IMR-90 (cell line): ENCODE measurements around the gene RASSF5. TPM values are rescaled to one million over a fixed set of nuclear protein-coding genes. Genes with fewer than 3 reads are reported as not detected.

Experiments
- ATAC-seq: fragments of 200-7000 bp; cut with Tn5 transposase; 2 replicates; pipeline ENCODE4 v1.9.1; 2020; ENCODE audit warnings: low read depth, mild to moderate bottlenecking, moderate library complexity
- BruUV-seq: library from RNA; stranded (reverse); fragments of 400-500 nt; replicated peaks from 2 replicates; lab custom pipeline; 2021; lab: Mats Ljungman, UMichigan
- CTCF ChIA-PET: fragments of 300-600 bp; formaldehyde crosslinking; extraction: SDS; loops from one replicate; lab custom pipeline; 2021; ENCODE audit warnings: antibody characterized with exemption; lab: Yijun Ruan, JAX
- POLR2A ChIA-PET: fragments of 300-600 bp; sonication (Branson Sonifier 250); formaldehyde crosslinking; loops from one replicate; lab custom pipeline; 2022; ENCODE audit warnings: antibody characterized with exemption; ENCODE audit not compliant: unreplicated experiment; lab: Charles Lee
- DNase-seq: peaks from one replicate; pipeline ENCODE4 v3.0.0; 2013
- H2AFZ ChIP-seq: replicated peaks from 2 replicates; pipeline ENCODE3; 2013; ENCODE audit warnings: low read length, mild to moderate bottlenecking; ENCODE audit not compliant: poor library complexity
- H2AK5ac ChIP-seq: 2 replicates; pipeline ENCODE4 v1.6.1; 2013; ENCODE audit warnings: low read depth, low read length, inconsistent platforms
- H2AK9ac ChIP-seq: replicated peaks from 2 replicates; pipeline ENCODE3; 2013; ENCODE audit warnings: mild to moderate bottlenecking, low read depth, low read length, moderate library complexity; ENCODE audit not compliant: poor library complexity
- H2BK120ac ChIP-seq: 2 replicates; pipeline ENCODE4 v1.6.1; 2013; ENCODE audit warnings: low read depth, low read length, inconsistent platforms
- H2BK15ac ChIP-seq: 3 replicates; pipeline ENCODE4 v1.6.1; 2013; ENCODE audit warnings: low read depth, low read length, inconsistent platforms
- H2BK20ac ChIP-seq: 2 replicates; pipeline ENCODE4 v1.6.1; 2013; ENCODE audit warnings: low read depth, mild to moderate bottlenecking, inconsistent platforms, low read length, moderate library complexity
- H2BK5ac ChIP-seq: 2 replicates; pipeline ENCODE4 v1.6.1; 2013; ENCODE audit warnings: mild to moderate bottlenecking, low read depth, low read length, inconsistent platforms; ENCODE audit not compliant: poor library complexity, severe bottlenecking
- H3K14ac ChIP-seq: replicated peaks from 2 replicates; pipeline ENCODE4 v1.6.1; 2013; ENCODE audit warnings: low read depth, low read length, inconsistent platforms
- H3K18ac ChIP-seq: 2 replicates; pipeline ENCODE4 v1.6.1; 2013; ENCODE audit warnings: low read depth, low read length, control low read depth
- H3K23ac ChIP-seq: 2 replicates; pipeline ENCODE4 v1.6.1; 2013; ENCODE audit warnings: low read depth, low read length, inconsistent platforms
- H3K27ac ChIP-seq: 2 replicates; pipeline ENCODE4 v1.5.1; 2013; ENCODE audit warnings: mild to moderate bottlenecking, control low read depth, low read length; ENCODE audit not compliant: insufficient read depth
- H3K27me3 ChIP-seq: 2 replicates; pipeline ENCODE4 v1.6.1; 2013; ENCODE audit warnings: low read length; ENCODE audit not compliant: control insufficient read depth, insufficient read depth
- H3K36me3 ChIP-seq: 2 replicates; pipeline ENCODE4 v1.6.1; 2013; ENCODE audit warnings: low read length, mixed read lengths; ENCODE audit not compliant: control insufficient read depth, insufficient read depth
- H3K4ac ChIP-seq: 2 replicates; pipeline ENCODE4 v1.6.1; 2013; ENCODE audit warnings: low read depth, low read length, inconsistent platforms
- H3K4me1 ChIP-seq: 2 replicates; pipeline ENCODE4 v1.6.1; 2013; ENCODE audit warnings: low read length, mixed read lengths; ENCODE audit not compliant: control insufficient read depth, insufficient read depth
- H3K4me2 ChIP-seq: 2 replicates; pipeline ENCODE4 v1.6.1; 2013; ENCODE audit warnings: low read depth, mild to moderate bottlenecking, control low read depth, low read length, moderate library complexity
- H3K4me3 ChIP-seq: 2 replicates; pipeline ENCODE4 v1.5.1; 2013; ENCODE audit warnings: low read depth, mild to moderate bottlenecking, control low read depth, low read length, moderate library complexity; ENCODE audit not compliant: insufficient read depth
- H3K56ac ChIP-seq: 2 replicates; pipeline ENCODE4 v1.6.1; 2013; ENCODE audit warnings: low read length, inconsistent platforms; ENCODE audit not compliant: insufficient read depth; ENCODE audit errors: extremely low read depth
- H3K79me1 ChIP-seq, 2 experiments: 2 replicates each; pipeline ENCODE4 v1.6.1; 2013; ENCODE audit warnings: low read length in 2 of 2, inconsistent platforms in 1 of 2, low read depth in 1 of 2
- H3K9ac ChIP-seq: 2 replicates; pipeline ENCODE4 v1.6.1; 2013; ENCODE audit warnings: low read depth, low read length, control low read depth
- H3K9me1 ChIP-seq: 2 replicates; pipeline ENCODE4 v1.6.1; 2013; ENCODE audit warnings: low read length, inconsistent platforms; ENCODE audit not compliant: insufficient read depth
- H3K9me3 ChIP-seq: 2 replicates; pipeline ENCODE4 v1.6.1; 2013; ENCODE audit warnings: low read length; ENCODE audit not compliant: control insufficient read depth, insufficient read depth
- H4K20me1 ChIP-seq: 2 replicates; pipeline ENCODE4 v1.6.1; 2013; ENCODE audit warnings: low read length, inconsistent platforms; ENCODE audit not compliant: insufficient read depth
- H4K5ac ChIP-seq: 2 replicates; pipeline ENCODE4 v1.6.1; 2013; ENCODE audit warnings: mild to moderate bottlenecking, low read depth, low read length, control low read depth
- H4K8ac ChIP-seq, 2 experiments: 2 replicates each; pipeline ENCODE4 v1.6.1; 2013; ENCODE audit warnings: low read depth in 2 of 2, low read length in 2 of 2, control low read depth in 1 of 2, inconsistent platforms in 1 of 2
- H4K91ac ChIP-seq: 2 replicates; pipeline ENCODE4 v1.6.1; 2013; ENCODE audit warnings: low read depth, low read length, inconsistent platforms; ENCODE audit not compliant: insufficient read depth
- BHLHE40 ChIP-seq: fragments of 150-350 bp; IDR thresholded peaks from 2 replicates; pipeline ENCODE4 v1.6.1; 2016; ENCODE audit warnings: mild to moderate bottlenecking, low read depth, low read length
- CHD1 ChIP-seq: IDR thresholded peaks from 2 replicates; pipeline ENCODE4 v1.6.1; 2012; ENCODE audit warnings: low read depth, low read length, improper control_type of control experiment
- CTCF ChIP-seq: conservative IDR thresholded peaks from 2 replicates; pipeline ENCODE4 v1.5.1; 2012; ENCODE audit warnings: mild to moderate bottlenecking, low read depth, low read length, improper control_type of control experiment
- ELK1 ChIP-seq: fragments of 150-350 bp; IDR thresholded peaks from 2 replicates; pipeline ENCODE4 v1.6.1; 2016; ENCODE audit warnings: low read depth, mild to moderate bottlenecking, low read length, moderate library complexity, borderline replicate concordance
- FOS ChIP-seq: fragments of 150-350 bp; IDR thresholded peaks from 2 replicates; pipeline ENCODE4 v1.6.1; 2016; ENCODE audit warnings: low read depth, low read length
- MAFK ChIP-seq: IDR thresholded peaks from 2 replicates; pipeline ENCODE4 v1.6.1; 2012; ENCODE audit warnings: low read depth, low read length, improper control_type of control experiment
- MAZ ChIP-seq: IDR thresholded peaks from 2 replicates; pipeline ENCODE4 v1.6.1; 2012; ENCODE audit warnings: low read depth, mild to moderate bottlenecking, low read length, improper control_type of control experiment, moderate library complexity, borderline replicate concordance
- NFE2L2 ChIP-seq: fragments of 150-350 bp; IDR thresholded peaks from 2 replicates; pipeline ENCODE4 v1.6.1; 2016; ENCODE audit warnings: low read depth, mild to moderate bottlenecking, low read length
- RAD21 ChIP-seq: IDR thresholded peaks from 2 replicates; pipeline ENCODE4 v1.6.1; 2012; ENCODE audit warnings: low read length, improper control_type of control experiment
- RFX5 ChIP-seq: IDR thresholded peaks from 2 replicates; pipeline ENCODE4 v1.8.0; 2012; ENCODE audit warnings: low read depth, mild to moderate bottlenecking, low read length, moderate library complexity
- SMC3 ChIP-seq: fragments of 150-350 bp; IDR thresholded peaks from 2 replicates; pipeline ENCODE4 v1.6.1; 2016; ENCODE audit warnings: low read depth, mild to moderate bottlenecking, antibody characterized with exemption, low read length, moderate library complexity
- USF2 ChIP-seq: fragments of 150-350 bp; IDR thresholded peaks from 2 replicates; pipeline ENCODE4 v1.6.1; 2017; ENCODE audit warnings: mild to moderate bottlenecking, antibody characterized with exemption, low read length, low read depth
- WGBS, 2 experiments: methylation state at CpG; one replicate each; pipeline versions ENCODE4 v1.1.5 to v1.1.7; 2013; ENCODE audit warnings: missing lambda C conversion rate in 2 of 2; ENCODE audit not compliant: insufficient read length in 1 of 2; ENCODE audit errors: extremely low coverage in 2 of 2; 5-methylcytosine and 5-hydroxymethylcytosine counted together
- dilution Hi-C: fragments of 300-500 bp; cut with HindIII; formaldehyde crosslinking; loops from one replicate; pipeline ENCODE4 v1.14.3; 2018; ENCODE audit warnings: low sequenced_read_pairs; ENCODE audit not compliant: unreplicated experiment
- in situ Hi-C: fragments of 300-500 bp; cut with MboI; formaldehyde crosslinking; loops from 3 replicates; pipeline ENCODE4 v1.14.3; 2019; ENCODE audit warnings: low sequenced_read_pairs, inconsistent platforms, mixed read lengths
- intact Hi-C: fragments of 100-400 bp; cut with micrococcal nuclease; formaldehyde crosslinking; loops from 2 replicates; pipeline ENCODE4 v1.10.0; 2022
- polyA plus RNA-seq, 3 experiments: library from polyadenylated mRNA; depleted of rRNA; stranded (reverse); fragments of >200 nt; gene quantifications; 2 replicates each; pipeline ENCODE4 v1.2.3, GENCODE V29; 2012; ENCODE audit warnings: low replicate concordance in 1 of 3
- total RNA-seq: library from RNA; depleted of rRNA; stranded (reverse); fragments of >200 nt; gene quantifications from 2 replicates; pipeline ENCODE4 v1.2.3, GENCODE V29; 2012

Gene RASSF5
- total and polyA plus RNA-seq, 2 of the 4 experiments (the other 2 are of a cell fraction) = 0.18 to 1.1 TPM

GRCh38 chr1:206535853-206536188 lies 28.5 kb downstream of the RASSF5 start:
- Histone ChIP-seq H3K79me1 (no peaks in the 10 kb centered on the region), H3K18ac (no peak overlapping the region), H2BK5ac (no peak overlapping the region), H3K27ac (no peak overlapping the region), H4K20me1 (no peaks in the 10 kb centered on the region), H4K5ac (no peak overlapping the region), H4K91ac (no peak overlapping the region), H2BK20ac (no peak overlapping the region), H3K9ac (no peak overlapping the region), H2BK120ac (no peak overlapping the region), H3K36me3 (0 out of 2 replicates have a peak, but pooled peaks cover 2% of the 10 kb centered on the region), H3K14ac (no peak overlapping the region), H3K9me1 (no peaks in the 10 kb centered on the region; the same call in 1 of the 2 replicates), H2AFZ (no peak overlapping the region), H3K27me3 (no peaks in the 10 kb centered on the region; the same call in 1 of the 2 replicates), H4K8ac (no peak overlapping the region), H3K4me3 (no peak overlapping the region), H3K9me3 (no peaks in the 10 kb centered on the region), H2BK15ac (no peak overlapping the region), H3K4me1 (no peaks in the 10 kb centered on the region), H2AK5ac (no peak overlapping the region), H2AK9ac (no peak overlapping the region), H3K4ac (no peak overlapping the region), H3K23ac (no peak overlapping the region), H3K56ac (no peak overlapping the region), H3K4me2 (no peak overlapping the region)
- no peak for TF ChIP-seq BHLHE40
- no peak for TF ChIP-seq MAFK
- TF ChIP-seq CHD1 = no peak
- TF ChIP-seq RAD21 = no peak
- no peak for TF ChIP-seq FOS
- no peak for TF ChIP-seq RFX5
- no peak for TF ChIP-seq SMC3
- no peak for TF ChIP-seq USF2
- no peak for TF ChIP-seq CTCF
- no peak for TF ChIP-seq NFE2L2
- TF ChIP-seq ELK1 = no peak
- no peak for TF ChIP-seq MAZ
- in situ Hi-C loops = no loop called here
- POLR2A ChIA-PET = no interaction called here
- DNase-seq (no peak), ATAC-seq (no peak)
- WGBS, 2 experiments = no CpG with 5 or more reads among the region's 6 CpGs
- no TSS peak for BruUV-seq
- CTCF ChIA-PET = interaction anchor here (1.6 to 1.8 kb wide), 2 partner anchors 9 kb away, joined by 5 to 6 read pairs; no protein-coding TSS in a partner anchor
- dilution Hi-C loops = no loop called here
- intact Hi-C loops = no loop called here
